Measurements from ENCODE around the gene SLC32A1. TPM values are rescaled to one million over a fixed set of nuclear protein-coding genes. Genes with fewer than 3 reads are reported as not detected.

Gene SLC32A1
- total and polyA plus RNA-seq, 2 of the 4 experiments (the other 2 are of a cell fraction), result not detected

DNA sequence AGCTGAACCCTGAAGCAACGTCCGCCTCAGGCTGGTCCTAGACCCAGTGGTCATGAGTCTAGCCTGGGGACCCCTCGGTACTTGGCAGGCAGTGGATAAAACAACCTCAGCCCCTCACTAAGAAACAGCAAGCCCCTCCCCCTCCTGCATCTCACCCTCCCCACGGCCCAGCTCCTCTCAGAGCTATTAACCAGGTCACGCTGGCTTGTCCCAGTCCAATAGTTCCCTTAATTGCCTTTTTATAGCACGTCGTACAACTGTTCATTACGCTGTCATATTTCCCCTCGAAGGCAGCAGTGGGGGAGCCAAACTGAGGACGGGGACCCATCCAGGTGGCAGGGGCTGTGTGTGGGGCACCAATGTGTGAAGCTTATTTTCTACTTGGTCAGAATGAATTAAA lies 8.6 kb upstream of the SLC32A1 start:
- ChIA-PET POLR2A (ENCODE audit: unreplicated experiment) (no interaction called here), CTCF (no interaction called here)
- DNase-seq, result no peak
- TF ChIP-seq MAFK (IDR thresholded peaks at IDR 0.05; ENCODE audit: low read depth, low read length) (no peak), MAZ (IDR thresholded peaks at IDR 0.05; ENCODE audit: borderline replicate concordance, low read depth, low read length) (no peak), BHLHE40 (IDR thresholded peaks at IDR 0.05; ENCODE audit: low read depth, low read length) (no peak), MXI1 (IDR thresholded peaks at IDR 0.05; ENCODE audit: borderline replicate concordance, low read depth, low read length) (no peak), RFX5 (IDR thresholded peaks at IDR 0.05; ENCODE audit: low read depth, low read length) (no peak), RAD21 (IDR thresholded peaks at IDR 0.05; ENCODE audit: low read length) (no peak), CEBPB (IDR thresholded peaks at IDR 0.05; ENCODE audit: low read depth, low read length) (no peak)
- BruUV-seq (replicated peaks), result no TSS peak
- no peak overlapping the region for H3K4ac ChIP-seq (ENCODE audit: low read depth, low read length)
- no peaks in the 10 kb centered on the region for H3K36me3 ChIP-seq (ENCODE audit: control insufficient read depth, insufficient read depth, low read length)
- no peaks in the 10 kb centered on the region for H3K9me1 ChIP-seq (ENCODE audit: insufficient read depth, low read length)
- dilution Hi-C loops (cut with HindIII; ENCODE audit: low sequenced_read_pairs, unreplicated experiment) (no loop called here), in situ Hi-C loops (cut with MboI; ENCODE audit: low sequenced_read_pairs) (no loop called here), intact Hi-C loops (cut with micrococcal nuclease) (no loop called here)
- H3K23ac ChIP-seq (ENCODE audit: low read depth, low read length), result no peak overlapping the region
- no peak overlapping the region for H2AK9ac ChIP-seq (replicated peaks; ENCODE audit: low read depth, low read length, poor library complexity)
- no peaks in the 10 kb centered on the region for H3K4me1 ChIP-seq (ENCODE audit: control insufficient read depth, insufficient read depth, low read length)
- no peak overlapping the region for H3K14ac ChIP-seq (replicated peaks; ENCODE audit: low read depth, low read length)
- H4K8ac ChIP-seq (ENCODE audit: low read depth in 2 of 2, low read length in 2 of 2), result no peak overlapping the region
- no peak overlapping the region for H4K91ac ChIP-seq (ENCODE audit: insufficient read depth, low read depth, low read length)
- no peaks in the 10 kb centered on the region for H3K9me3 ChIP-seq (ENCODE audit: control insufficient read depth, insufficient read depth, low read length)
- H2BK120ac ChIP-seq (ENCODE audit: low read depth, low read length), result no peak overlapping the region
- no peak for ATAC-seq (ENCODE audit: low read depth)
- no peaks in the 10 kb centered on the region for H4K20me1 ChIP-seq (ENCODE audit: insufficient read depth, low read length)
- no peak overlapping the region for H2BK5ac ChIP-seq (ENCODE audit: low read depth, low read length, poor library complexity, severe bottlenecking)
- H3K4me2 ChIP-seq (ENCODE audit: low read depth, low read length), result no peak overlapping the region
- H2BK15ac ChIP-seq (ENCODE audit: low read depth, low read length), result no peak overlapping the region
- no peak overlapping the region for H2AK5ac ChIP-seq (ENCODE audit: low read depth, low read length)
- 30% methylated on average over 2 of the region's 10 CpGs; no CpG with 5 or more reads in 1 of the 2 experiments for WGBS, 2 experiments (ENCODE audit: extremely low coverage in 2 of 2, insufficient read length in 1 of 2)
- peaks cover 28% of the 10 kb centered on the region for H3K27me3 ChIP-seq (ENCODE audit: control insufficient read depth, insufficient read depth, low read length)
- H3K56ac ChIP-seq (ENCODE audit: extremely low read depth, insufficient read depth, low read length), result no peak overlapping the region
- no peak overlapping the region for H2BK20ac ChIP-seq (ENCODE audit: low read depth, low read length)
- no peak overlapping the region for H3K9ac ChIP-seq (ENCODE audit: low read depth, low read length)
- no peak overlapping the region for H3K4me3 ChIP-seq (ENCODE audit: insufficient read depth, low read depth, low read length)
- no peaks in the 10 kb centered on the region for H3K79me1 ChIP-seq (ENCODE audit: low read depth in 1 of 2, low read length in 2 of 2)
- no peak overlapping the region for H3K27ac ChIP-seq (ENCODE audit: insufficient read depth, low read length)
- H3K18ac ChIP-seq (ENCODE audit: low read depth, low read length), result no peak overlapping the region
- no peak overlapping the region for H2AFZ ChIP-seq (replicated peaks; ENCODE audit: low read length, poor library complexity)
- H4K5ac ChIP-seq (ENCODE audit: low read depth, low read length), result no peak overlapping the region

Data from IMR-90 (cell line).